BLaER1 treated with 17β-estradiol and CSF1 and Interleukin-3, amounts not matched to agents 10 nM and 100 nM (cell line): Measurements from ENCODE around the gene PRKCB.
"Not testable (repeated sequence)": the region's sequence is repeated elsewhere in the genome, so short reads cannot be mapped to it uniquely, and the experiment has no call there.

Source experiments
- H3K27ac ChIP-seq, 11 experiments: shearing (Covaris generic); formaldehyde crosslinking; 2 replicates each; pipeline ENCODE4 v1.8.1; 2022
- H3K27me3 ChIP-seq, 11 experiments: shearing (Covaris generic); formaldehyde crosslinking; 2 replicates each; pipeline ENCODE4 v1.8.1; 2022
- H3K36me3 ChIP-seq, 11 experiments: shearing (Covaris generic); formaldehyde crosslinking; 2 replicates each; pipeline ENCODE4 v1.8.1; 2022
- H3K4me1 ChIP-seq, 10 experiments: shearing (Covaris generic); formaldehyde crosslinking; 2 replicates each; pipeline ENCODE4 v1.8.1; 2022
- H3K4me2 ChIP-seq, 11 experiments: shearing (Covaris generic); formaldehyde crosslinking; 2 replicates each; pipeline ENCODE4 v1.8.1; 2022
- H3K4me3 ChIP-seq, 10 experiments: shearing (Covaris generic); formaldehyde crosslinking; 2 replicates each; pipeline ENCODE4 v1.8.1; 2022
- H3K9ac ChIP-seq, 11 experiments: shearing (Covaris generic); formaldehyde crosslinking; 2 replicates each; pipeline ENCODE4 v1.8.1; 2022
- H3K9me3 ChIP-seq, 11 experiments: shearing (Covaris generic); formaldehyde crosslinking; replicated peaks in 1 of 11; 2 replicates each; pipeline ENCODE4 v1.8.1; 2022
- H4K20me1 ChIP-seq, 11 experiments: shearing (Covaris generic); formaldehyde crosslinking; 2 replicates each; pipeline ENCODE4 v1.8.1; 2022
- Cebpa-rat ChIP-seq, 11 experiments: shearing (Covaris generic); IDR thresholded peaks; 2 replicates each; pipeline ENCODE4 v1.8.1; 2022

The PRKCB gene

DNA sequence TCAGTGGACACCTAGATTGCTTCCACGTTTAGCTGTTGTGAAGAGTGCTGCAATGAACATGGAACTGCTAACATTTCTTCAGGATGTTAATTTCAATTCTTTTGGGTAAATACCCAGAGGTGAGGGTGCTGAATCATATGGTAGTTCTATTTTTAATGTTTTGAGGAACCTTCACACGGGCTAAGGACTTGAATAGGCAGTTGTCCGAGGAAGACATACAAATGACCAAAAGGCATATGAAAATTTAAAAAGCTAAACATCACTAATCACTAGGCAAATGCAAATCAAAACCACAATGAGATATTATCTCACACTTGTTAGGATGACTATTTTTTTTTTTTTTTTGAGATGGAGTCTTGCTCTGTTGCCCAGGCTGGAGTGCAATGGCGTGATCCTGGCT lies 173.3 kb downstream of the PRKCB start:
- H3K9me3 ChIP-seq = no peaks in the 10 kb centered on the region
- no peak for TF ChIP-seq Cebpa-rat (IDR thresholded peaks at IDR 0.05)
- H3K36me3 ChIP-seq = peaks cover 0 to 47% (median 2%) of the 10 kb centered on the region in 11 experiments; a peak in 3 of 22 replicates

GRCh38 chr16:24009955-24010354 lies 174.2 kb downstream of the PRKCB start:
- no peak overlapping the region for H3K4me3 ChIP-seq
- no peaks in the 10 kb centered on the region for H3K9me3 ChIP-seq
- H4K20me1 ChIP-seq = peaks cover 0 to 59% (median 0%) of the 10 kb centered on the region in 11 experiments; a peak in 4 of 22 replicates
- H3K36me3 ChIP-seq = peaks cover 0 to 42% (median 2%) of the 10 kb centered on the region in 11 experiments; a peak in 3 of 22 replicates
- TF ChIP-seq Cebpa-rat (IDR thresholded peaks at IDR 0.05) = no peak
- H3K27ac ChIP-seq = peak overlapping the region in 4 of 11 experiments; percentile 32 to 62 (median 40); a peak in 7 of 22 replicates
- H3K27me3 ChIP-seq = no peaks in the 10 kb centered on the region
- H3K4me1 ChIP-seq = peaks cover 35 to 94% (median 68%) of the 10 kb centered on the region in 10 experiments
- H3K9ac ChIP-seq = peak overlapping the region in 2 of 11 experiments; percentile 6 to 7; a peak in 1 of 22 replicates
- H3K4me2 ChIP-seq = peak overlapping the region in 9 of 11 experiments; percentile 1 to 77 (median 63); a peak in 14 of 22 replicates

More for the DNA sequence above, 173.3 kb downstream of the PRKCB start:
- Histone ChIP-seq H3K27ac (peak overlapping the region in 4 of 11 experiments; percentile 11 to 62 (median 40); a peak in 7 of 22 replicates), H4K20me1 (peaks cover 0 to 64% (median 0%) of the 10 kb centered on the region in 11 experiments; a peak in 4 of 22 replicates), H3K27me3 (no peaks in the 10 kb centered on the region), H3K4me3 (no peak overlapping the region), H3K4me1 (peaks cover 30 to 86% (median 62%) of the 10 kb centered on the region in 10 experiments), H3K9ac (peak overlapping the region in 1 of 11 experiments; percentile 29; a peak in 1 of 22 replicates), H3K4me2 (peak overlapping the region in 7 of 11 experiments; percentile 23 to 77 (median 64); a peak in 13 of 22 replicates)

DNA sequence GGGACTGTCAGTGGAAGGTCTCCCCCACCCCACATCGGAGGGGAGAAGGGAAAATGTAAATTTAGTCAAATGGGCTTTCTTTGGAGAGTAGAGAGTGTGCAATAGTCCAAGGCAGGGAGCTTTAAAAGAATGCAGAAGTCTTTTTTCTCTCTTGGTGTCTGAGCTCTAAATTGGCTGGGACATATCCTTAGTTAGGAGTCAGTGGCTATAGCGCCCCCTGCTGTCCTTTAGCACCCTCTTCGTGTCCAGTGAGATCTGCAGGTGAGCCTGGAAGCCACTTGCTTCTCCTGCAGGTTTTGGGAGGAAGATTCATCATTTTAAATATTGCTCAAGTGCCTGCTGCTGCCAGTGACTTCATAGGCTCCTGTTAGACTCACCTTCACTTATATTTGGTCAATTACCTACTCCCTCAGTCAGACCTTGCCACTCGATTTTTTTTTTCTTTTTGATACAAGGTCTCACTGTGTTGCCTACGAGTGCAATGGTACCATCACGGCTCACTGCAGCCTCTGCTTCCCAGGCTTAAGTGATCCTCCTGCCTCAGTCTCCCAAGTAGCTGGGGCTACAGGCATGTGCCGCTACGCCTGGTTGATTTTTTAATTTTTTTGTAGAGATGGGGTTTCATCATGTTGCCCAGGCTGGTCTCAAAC lies 174.8 kb downstream of the PRKCB start:
- Histone ChIP-seq H3K4me2 (peak overlapping the region in 9 of 11 experiments; percentile 1 to 77 (median 63); a peak in 14 of 22 replicates), H3K9ac (0 out of 22 replicates have a peak overlapping the region, but pooled peaks of 1 of the 11 experiments have one; percentile 6)

GRCh38 chr16:24011237-24011636 lies 175.5 kb downstream of the PRKCB start:
- Histone ChIP-seq H3K4me3 (no peak overlapping the region), H4K20me1 (peaks cover 0 to 53% (median 0%) of the 10 kb centered on the region in 11 experiments; a peak in 3 of 22 replicates), H3K4me2 (peak overlapping the region in 3 of 11 experiments; percentile 12 to 77 (median 73); a peak in 3 of 22 replicates), H3K27ac (no peak overlapping the region), H3K36me3 (peaks cover 0 to 31% (median 2%) of the 10 kb centered on the region in 11 experiments; a peak in 3 of 22 replicates), H3K9me3 (no peaks in the 10 kb centered on the region), H3K4me1 (peaks cover 48 to 95% (median 73%) of the 10 kb centered on the region in 10 experiments), H3K9ac (no peak overlapping the region), H3K27me3 (no peaks in the 10 kb centered on the region)
- TF ChIP-seq Cebpa-rat (IDR thresholded peaks at IDR 0.05) = no peak

More for the DNA sequence above, 174.8 kb downstream of the PRKCB start:
- Histone ChIP-seq H3K27me3 (no peaks in the 10 kb centered on the region), H3K4me1 (peaks cover 41 to 94% (median 70%) of the 10 kb centered on the region in 10 experiments), H3K36me3 (peaks cover 0 to 37% (median 2%) of the 10 kb centered on the region in 11 experiments; a peak in 3 of 22 replicates), H3K27ac (peak overlapping the region in 3 of 11 experiments; percentile 37 to 62 (median 43); a peak in 6 of 22 replicates), H3K4me3 (no peak overlapping the region), H4K20me1 (peaks cover 0 to 59% (median 0%) of the 10 kb centered on the region in 11 experiments; a peak in 4 of 22 replicates), H3K9me3 (no peaks in the 10 kb centered on the region)
- TF ChIP-seq Cebpa-rat (IDR thresholded peaks at IDR 0.05) = no peak

DNA sequence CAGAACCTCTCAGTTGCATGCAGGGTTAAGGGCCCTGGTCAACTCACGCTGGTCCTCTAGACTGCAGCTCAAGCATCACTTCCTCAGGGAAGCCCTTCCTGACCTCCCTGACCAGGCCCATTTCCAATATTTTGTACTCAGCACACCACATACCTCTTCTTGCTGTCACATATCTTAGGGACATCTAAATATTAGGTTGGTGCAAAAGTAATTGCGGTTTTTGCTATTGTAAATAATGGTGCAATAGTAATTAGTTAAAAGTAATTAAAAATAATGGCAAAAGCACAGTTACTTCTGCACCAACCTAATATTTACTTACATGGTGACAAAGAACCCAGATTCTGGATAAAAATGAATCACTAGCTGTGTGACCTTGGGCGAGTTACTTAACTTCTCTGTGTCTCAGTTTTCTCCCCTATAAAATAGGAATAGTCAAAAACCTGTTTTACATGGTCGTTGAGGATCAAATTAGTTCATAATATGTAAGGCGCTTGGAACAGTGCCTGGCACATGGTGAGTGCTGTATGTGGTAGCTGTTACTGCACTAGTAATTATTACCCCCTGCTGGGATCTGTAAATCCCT lies 177.4 kb downstream of the PRKCB start:
- peak overlapping the region; percentile 58 to 95 (median 74) for H3K4me2 ChIP-seq
- H3K36me3 ChIP-seq = peaks cover 0 to 12% (median 0%) of the 10 kb centered on the region in 11 experiments; a peak in 1 of 22 replicates
- H3K27ac ChIP-seq = peak overlapping the region in 9 of 11 experiments; percentile 76 to 84 (median 78); a peak in 18 of 22 replicates
- TF ChIP-seq Cebpa-rat (IDR thresholded peaks at IDR 0.05) = no peak
- H3K4me1 ChIP-seq = peaks cover 60 to 96% (median 83%) of the 10 kb centered on the region in 10 experiments
- no peaks in the 10 kb centered on the region for H3K27me3 ChIP-seq
- H3K9ac ChIP-seq = peak overlapping the region in 8 of 11 experiments; percentile 35 to 67 (median 58); a peak in 9 of 22 replicates
- peaks cover 0 to 42% (median 0%) of the 10 kb centered on the region in 11 experiments; a peak in 3 of 22 replicates for H4K20me1 ChIP-seq
- no peaks in the 10 kb centered on the region for H3K9me3 ChIP-seq
- H3K4me3 ChIP-seq = peak overlapping the region in 2 of 10 experiments; percentile 37 to 40; a peak in 1 of 20 replicates

GRCh38 chr16:24013864-24014645 lies 178.3 kb downstream of the PRKCB start:
- Histone ChIP-seq H3K4me3 (peak overlapping the region in 2 of 10 experiments; percentile 37 to 40; a peak in 3 of 20 replicates), H3K4me2 (peak overlapping the region; percentile 58 to 95 (median 74)), H4K20me1 (peaks cover 0 to 33% (median 0%) of the 10 kb centered on the region in 11 experiments; a peak in 3 of 22 replicates), H3K4me1 (peaks cover 53 to 87% (median 74%) of the 10 kb centered on the region in 10 experiments), H3K36me3 (peaks cover 0 to 17% (median 0%) of the 10 kb centered on the region in 11 experiments; a peak in 2 of 22 replicates), H3K9me3 (no peaks in the 10 kb centered on the region), H3K9ac (peak overlapping the region in 10 of 11 experiments; percentile 13 to 67 (median 57); a peak in 19 of 22 replicates), H3K27ac (peak overlapping the region in 10 of 11 experiments; percentile 70 to 84 (median 78); a peak in 21 of 22 replicates), H3K27me3 (no peaks in the 10 kb centered on the region)
- peak in 7 of 11 experiments; percentile 15 to 81 (median 38); a peak in 8 of 22 replicates for TF ChIP-seq Cebpa-rat (IDR thresholded peaks at IDR 0.05)

DNA sequence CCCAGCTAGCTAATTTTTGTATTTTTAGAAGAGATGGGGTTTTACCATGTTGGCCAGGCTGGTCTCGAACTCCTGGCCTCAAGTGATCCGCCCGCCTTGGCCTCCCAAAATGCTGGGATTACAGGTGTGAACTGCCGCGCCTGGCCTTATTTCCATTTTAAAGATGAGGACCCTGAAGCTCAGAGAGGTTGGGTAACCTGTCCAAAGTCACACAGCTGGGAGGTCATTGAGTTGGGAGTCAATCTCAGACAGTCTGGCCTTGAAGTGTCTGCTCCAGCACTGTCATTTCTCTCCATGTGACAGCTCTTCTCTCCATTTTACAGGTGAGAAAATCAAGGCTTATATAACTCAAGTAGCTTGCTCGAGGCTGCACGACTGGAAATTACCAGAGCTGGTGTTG lies 179.2 kb downstream of the PRKCB start:
- Histone ChIP-seq H4K20me1 (peaks cover 0 to 39% (median 0%) of the 10 kb centered on the region in 11 experiments; a peak in 3 of 22 replicates), H3K27ac (peak overlapping the region in 10 of 11 experiments; percentile 70 to 84 (median 78); a peak in 21 of 22 replicates), H3K4me1 (peaks cover 48 to 86% (median 66%) of the 10 kb centered on the region in 10 experiments), H3K36me3 (peaks cover 0 to 20% (median 0%) of the 10 kb centered on the region in 11 experiments; a peak in 2 of 22 replicates), H3K4me2 (peak overlapping the region; percentile 17 to 78 (median 69)), H3K9ac (peak overlapping the region in 10 of 11 experiments; percentile 21 to 64 (median 44); a peak in 11 of 22 replicates)
- not testable (repeated sequence) for H3K9me3 ChIP-seq, H3K27me3 ChIP-seq, H3K4me3 ChIP-seq
